Nucleus accumbens (tissue), 56 donors: ENCODE measurements around the gene CEP19.
"Not testable (repeated sequence)": the region's sequence is repeated elsewhere in the genome, so short reads cannot be mapped to it uniquely, and the experiment has no call there.

Source experiments
- DNase-seq, 56 donors: peaks; one replicate each; lab custom pipeline; 2025; lab: John Stamatoyannopoulos, UW

Gene CEP19, protein sequence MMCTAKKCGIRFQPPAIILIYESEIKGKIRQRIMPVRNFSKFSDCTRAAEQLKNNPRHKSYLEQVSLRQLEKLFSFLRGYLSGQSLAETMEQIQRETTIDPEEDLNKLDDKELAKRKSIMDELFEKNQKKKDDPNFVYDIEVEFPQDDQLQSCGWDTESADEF

DNA sequence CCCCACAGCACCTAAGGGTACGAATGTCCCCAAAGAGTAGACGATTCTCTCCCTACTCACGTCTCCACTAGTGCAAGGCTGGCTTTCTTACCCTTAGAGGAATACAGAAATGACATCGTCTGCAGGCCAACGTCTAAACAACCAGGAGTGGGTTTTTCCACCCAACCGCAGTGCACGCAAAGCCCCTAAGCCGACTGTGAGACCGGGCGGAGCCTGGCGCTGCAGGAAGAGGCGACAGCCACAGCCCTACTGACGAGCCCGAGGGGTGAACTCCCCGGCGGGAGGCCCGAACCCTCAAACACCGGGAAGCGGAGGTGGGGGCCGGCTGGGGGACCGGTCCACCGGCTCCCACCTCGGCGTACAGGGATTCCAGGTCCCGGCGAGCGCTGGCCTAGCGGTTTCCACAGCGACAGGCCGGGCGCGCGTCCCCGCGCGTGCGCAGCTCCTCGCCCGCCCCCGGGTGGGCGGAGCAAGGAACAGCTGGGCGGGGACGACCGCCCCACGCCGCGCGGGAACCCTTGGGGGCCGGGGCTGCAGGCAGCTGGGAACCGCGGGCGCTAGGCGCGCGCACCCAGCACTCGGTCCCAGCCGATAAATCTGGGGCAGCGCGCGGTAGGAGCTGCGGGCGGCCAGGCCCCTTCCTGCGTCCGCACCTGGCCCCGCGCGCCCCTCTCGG lies at the start of gene CEP19, which contains the start of gene PIGX:
Gene CEP19, minus strand, starts transcription at position 413 of the 676 bp plus-strand sequence. CDS start 3,593 bp downstream, outside the sequence.
Gene PIGX, plus strand, starts transcription at position 540 of the 676 bp plus-strand sequence.
- peak in 55 of 56 donors; percentile 19 to 92 (median 82) for DNase-seq

DNA sequence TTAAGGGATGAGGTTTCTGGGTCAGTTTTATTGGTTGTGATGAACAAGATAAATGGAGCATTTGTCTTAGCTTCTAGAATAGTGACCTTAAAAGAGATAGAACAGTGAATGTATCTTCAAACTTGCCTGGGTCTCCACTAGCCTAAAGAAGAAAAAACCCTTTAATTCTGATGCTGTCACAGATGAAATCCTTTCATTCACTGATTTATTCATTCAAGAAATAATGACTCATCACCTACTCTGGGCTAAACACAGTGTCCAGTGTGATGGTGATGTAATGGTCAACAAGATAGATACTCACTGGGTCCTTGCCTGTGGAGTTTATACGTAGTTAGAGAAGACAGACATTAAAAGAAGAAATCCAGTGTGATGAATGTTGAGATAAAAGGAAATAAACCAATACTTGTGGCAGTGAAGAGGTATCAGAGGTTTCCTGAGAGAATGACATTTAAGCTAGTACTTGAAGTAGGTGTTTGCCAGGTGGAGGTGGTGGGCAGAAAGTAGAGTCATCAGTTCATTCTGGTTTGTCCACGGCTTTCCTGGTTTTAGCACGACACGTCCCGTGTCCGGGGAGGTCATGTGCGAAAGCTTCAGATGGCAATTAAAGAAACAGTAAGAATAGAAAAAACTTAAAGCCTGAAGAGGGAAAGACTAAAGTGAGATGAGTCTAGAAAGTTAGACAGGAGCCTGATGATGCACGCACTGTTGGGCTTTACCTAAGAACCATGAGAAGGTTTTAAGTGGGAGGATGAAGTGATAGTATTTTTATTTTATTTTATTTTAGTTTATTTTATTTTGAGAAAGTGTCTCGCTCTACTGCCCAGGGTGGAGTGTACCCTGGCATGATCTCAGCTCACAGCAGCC lies 46.1 kb upstream of the CEP19 start:
- DNase-seq: peak in 1 of 56 donors; percentile 20

DNA sequence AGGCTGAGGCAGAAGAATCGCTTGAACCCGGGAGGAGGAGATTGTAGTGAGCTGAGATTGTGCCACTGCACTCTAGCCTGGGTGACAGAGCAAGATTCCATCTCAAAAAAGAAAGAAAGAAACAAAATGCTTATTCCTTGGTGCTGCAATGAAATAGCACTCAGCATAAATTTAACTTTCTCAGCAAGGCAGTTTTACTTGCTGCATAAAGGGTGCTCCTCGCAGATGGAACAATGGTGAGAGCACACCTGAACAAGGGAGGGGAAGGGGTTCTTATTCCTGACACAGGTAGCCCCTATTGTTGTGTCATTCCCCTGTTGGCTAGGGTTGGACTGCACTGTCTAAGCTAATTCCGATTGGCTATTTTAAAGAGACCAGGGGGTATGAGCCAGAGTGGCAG lies 44.7 kb upstream of the CEP19 start:
- DNase-seq: no peak

DNA sequence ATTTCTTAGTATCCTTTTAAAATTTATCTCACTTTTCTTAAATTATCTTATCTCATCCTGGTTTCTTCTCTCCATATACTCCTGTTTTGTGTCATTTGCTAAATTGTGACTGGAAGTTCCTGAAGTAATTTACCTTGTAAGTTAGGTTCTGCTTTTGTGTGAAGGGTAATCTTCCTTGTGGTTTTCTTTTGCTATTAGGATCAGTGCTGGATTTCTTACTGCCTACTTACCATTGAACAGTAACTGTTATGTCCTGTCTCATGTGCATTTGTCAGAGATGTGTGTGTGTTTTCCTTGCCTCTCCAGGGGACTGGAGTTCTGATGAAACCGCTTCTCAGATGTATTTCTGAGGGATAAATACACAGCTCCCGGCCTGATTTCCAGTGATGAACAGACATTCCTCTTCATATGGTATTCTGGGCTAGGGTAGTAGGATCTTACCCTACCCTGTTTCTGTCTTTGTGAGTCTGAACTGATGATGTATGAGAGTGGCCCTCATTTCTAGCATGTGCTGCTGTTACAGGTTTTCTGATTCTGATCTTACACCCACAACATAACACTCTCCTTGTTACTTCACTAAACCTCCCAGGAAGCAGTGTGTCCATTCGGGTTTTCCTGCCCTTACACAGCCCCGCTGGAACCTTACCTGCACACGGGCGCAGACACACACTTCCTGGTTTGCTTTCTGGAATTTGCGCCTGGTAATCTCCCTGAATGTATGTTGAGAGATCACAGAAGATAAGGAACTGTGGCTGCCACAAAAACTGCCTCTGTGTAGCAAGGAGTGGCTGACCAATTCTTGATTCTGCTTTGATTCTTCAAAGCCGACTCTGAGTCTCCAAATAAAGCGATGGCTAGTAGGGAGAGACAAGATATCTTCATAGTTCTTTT lies 42.3 kb upstream of the CEP19 start:
- DNase-seq: no peak

DNA sequence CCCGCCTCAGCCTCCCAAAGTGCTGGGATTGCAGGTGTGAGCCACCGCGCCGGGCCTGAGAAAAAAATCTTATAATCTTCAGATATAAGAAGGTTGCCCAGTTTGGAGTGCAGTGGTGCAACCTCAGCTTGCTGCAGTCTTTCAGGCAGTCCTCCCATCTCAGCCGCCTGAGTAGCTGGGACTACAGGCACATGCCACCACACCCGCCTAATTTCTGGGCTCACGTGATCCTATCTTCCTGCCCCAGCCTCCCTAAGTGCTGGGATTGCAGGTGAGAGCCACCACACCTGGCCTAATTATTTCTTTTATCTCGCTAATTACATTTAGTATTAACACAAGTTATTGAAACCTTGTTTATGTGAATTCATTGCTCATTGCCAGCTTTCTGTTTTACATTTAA lies 41.2 kb upstream of the CEP19 start:
- no peak for DNase-seq

DNA sequence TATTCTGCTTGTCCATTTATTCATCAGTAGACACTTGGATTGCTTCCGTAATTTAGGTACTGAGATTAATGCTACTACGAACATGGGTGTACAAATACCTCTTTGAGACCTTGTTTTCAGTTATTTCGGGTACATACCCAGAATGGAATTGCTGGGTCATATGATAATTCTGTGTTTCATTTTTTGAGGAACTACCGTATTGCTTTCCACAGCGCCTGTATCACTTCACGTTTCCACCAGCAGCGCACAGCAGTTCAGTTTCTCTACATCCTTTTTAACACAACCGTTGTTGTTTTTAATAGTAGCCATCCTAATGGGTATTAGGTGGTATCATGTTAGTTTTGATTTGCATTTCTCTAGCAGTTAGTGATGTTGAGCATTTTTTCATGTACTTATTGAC lies 37.1 kb upstream of the CEP19 start:
- no peak for DNase-seq

DNA sequence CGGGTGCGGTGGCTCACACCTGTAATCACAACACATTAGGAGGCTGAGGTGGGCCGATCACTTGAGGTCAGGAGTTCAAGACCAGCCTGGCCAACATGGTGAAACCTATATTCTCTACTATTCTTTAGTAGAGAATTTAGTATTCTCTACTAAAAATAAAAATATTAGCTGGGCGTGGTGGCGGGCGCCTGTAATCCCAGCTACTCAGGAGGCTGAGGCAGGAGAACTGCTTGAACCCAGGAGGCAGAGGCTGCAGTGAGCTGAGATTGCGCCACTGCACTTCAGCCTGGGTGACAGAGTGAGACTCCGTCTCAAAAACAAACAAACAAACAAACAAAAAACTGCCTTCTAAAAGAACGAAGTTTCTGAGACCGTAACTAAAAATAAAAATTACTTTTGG lies 31.5 kb upstream of the CEP19 start:
- DNase-seq: not testable (repeated sequence)

DNA sequence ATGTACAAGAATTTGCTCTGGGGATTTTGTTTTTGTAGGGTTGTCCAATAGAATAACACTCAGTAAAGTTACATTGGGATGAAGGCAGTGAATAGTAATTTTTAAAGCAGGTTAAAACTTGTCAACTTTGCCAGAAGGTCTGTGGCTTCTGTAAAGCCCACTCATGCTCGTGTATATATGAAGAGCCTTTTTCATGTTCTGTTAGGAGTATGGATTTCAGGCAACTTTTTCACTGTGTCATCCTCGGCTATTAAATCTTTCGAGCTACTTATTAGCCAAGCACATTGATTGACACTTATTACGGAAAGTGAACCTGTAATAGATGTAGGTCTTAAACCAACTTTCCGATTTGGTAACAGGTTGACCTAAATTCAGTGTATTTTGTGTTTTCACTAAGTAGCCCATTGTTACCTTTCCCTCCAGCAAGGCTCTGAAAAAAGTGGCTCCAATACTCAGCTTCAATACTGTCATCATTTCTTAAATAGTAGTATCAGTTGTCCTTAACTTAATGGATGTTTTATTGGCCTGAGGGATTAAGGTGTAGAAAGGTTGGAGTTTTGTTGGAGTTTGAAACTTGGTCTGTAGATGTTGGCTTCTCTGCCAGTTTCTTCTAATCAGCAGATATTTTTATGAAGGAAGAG lies 29.3 kb upstream of the CEP19 start:
- no peak for DNase-seq

DNA sequence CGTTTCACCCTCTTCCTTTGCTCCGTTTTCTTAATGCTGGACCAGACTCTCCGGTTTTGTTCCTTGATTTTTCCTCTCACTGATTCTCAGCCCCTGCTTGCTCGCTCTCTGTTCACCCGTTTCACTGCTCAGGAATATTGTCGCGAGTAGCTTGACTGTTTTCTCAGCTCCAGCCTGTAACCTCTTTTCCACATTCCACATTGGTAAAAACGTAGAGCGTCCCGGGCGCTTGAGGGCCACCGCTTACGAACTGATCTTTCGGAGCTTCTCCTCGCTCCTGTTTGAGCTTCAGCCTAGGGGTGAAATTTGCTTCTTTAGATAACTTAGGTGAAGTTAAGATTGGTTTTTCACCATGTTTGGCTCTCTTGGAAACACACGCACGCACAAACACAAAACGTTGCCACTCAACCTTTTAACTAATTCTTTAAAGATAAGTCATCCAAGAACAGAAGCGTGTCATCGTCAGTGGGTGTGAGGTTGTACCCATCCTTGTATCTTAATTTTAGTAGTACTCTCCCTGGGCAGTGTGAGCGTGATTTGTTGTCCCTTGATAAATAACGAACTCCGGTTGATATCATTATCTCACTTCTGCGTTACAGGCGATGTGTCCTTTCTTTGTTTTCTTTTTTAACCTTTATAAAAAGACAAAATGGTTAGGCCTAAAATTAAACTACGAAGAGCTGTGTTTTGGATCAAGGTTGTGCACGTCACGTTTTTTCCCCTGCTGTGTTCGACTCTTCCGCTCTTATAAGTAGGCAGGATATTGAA lies 28.6 kb upstream of the CEP19 start:
- DNase-seq: peak in 22 of 56 donors; percentile 20 to 67 (median 48)

DNA sequence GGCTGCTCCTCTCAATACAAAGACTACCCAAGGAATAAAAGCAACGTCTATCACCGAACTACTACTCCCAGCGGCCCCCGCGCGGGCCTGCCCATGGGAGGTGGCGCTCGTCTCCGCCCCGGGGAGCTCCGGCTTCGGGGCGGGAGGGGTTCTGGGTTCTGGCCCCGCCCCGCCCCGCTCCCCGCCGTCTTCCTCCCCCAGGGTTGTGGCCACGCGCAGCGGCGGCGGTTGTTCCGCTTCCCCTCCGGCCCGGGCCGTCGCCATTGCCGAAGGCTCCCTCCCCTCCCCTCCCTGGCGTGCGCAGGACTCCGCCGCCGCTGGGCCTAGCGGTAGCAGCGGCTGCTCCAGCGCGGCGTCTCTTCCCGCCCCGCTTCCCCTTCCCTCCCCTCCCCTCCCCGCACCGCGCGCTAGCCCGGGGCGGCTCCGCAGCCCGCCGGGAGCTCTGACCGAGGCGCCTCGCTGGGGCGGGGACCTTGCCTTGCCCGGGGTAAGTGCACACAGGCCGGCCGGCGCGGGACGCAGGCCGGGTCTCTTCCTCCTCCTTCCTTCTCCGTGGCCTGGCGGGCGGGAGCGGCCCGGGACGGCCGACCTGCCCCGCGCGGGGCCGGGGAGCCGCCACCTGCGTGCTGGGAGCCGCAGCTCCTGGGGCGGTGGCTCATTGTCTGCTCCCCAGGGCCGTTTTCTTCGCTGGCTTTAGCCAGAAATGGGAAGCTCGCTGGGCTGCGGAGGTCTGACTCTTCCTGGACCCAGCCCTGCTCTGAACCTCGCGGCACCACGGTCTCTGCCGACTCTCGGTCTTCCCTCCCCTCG lies 27.8 kb upstream of the CEP19 start, which contains the start of gene PAK2:
Gene PAK2, plus strand, starts transcription at position 187 of the 810 bp plus-strand sequence. CDS start 42,790 bp downstream, outside the sequence.
- peak; percentile 41 to 97 (median 90) for DNase-seq

DNA sequence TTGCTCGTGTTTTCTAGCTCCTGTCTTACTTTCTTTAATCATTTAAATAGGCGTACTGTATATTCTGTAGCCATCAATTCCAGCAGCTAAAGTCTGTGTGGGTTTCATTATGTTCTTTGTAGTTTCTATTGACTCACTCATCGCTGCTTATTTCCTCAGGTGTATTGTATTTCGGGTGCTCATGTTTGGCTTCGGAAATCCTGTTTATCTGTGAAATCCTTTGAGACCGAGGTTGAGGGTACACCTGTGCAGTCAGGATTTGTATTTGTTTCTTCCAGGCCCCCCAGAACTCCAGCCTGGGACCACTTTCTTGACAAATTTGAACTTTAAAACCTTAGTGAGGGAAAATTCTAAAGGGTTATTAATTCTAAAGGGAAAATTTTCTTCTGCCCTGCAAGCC lies 25.6 kb upstream of the CEP19 start:
- no peak for DNase-seq

DNA sequence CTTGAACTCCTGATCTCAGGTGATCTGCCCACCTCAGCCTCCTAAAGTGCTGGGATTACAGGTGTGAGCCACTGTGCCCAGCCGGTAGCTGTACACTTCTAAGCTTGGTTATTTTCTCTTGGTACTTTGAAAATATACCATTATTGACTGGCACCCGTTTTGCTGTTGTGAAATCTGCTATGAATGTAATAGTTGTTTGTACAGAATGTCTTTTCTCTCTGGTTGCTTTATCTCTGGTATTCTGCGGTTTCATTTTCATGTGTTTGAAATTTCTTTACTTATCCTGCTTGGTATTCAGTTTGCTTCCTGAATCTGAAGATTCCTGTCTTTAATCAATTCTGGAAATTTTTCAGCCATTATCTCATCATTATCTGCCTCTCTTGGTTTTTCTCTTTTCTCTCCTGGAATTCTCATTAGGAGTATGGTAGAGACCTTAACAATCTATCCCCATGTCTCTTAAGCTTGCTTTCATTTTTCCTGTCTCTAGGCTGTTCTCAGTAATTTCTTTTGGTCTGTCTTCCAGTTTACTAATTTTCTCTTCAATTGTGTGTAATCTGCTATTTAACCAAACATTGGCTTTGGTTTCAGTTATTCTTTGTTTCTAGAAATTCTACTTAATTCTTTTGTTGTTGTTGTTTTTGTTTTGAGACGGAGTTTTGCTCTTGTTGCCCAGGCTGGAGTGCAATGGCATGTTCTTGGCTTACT lies 24.8 kb upstream of the CEP19 start:
- DNase-seq: no peak

DNA sequence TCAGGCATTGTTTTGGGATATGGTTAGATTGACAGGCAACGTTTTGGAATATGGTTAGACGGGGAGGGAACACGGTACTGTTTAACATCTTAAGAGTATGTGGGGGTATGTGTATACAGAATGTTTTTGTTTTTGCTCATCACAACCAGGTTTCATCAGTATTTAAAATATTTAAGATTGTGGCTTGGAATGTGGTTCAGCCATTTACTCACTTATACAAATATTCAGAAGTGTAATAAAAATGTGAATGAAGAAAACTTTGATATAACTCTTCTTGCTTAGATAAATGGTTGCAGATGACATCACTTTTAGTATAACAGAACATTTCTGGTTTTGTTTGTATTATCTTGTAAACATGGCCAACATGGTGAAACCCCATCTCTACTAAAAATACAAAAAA lies 23.7 kb upstream of the CEP19 start:
- DNase-seq: no peak

DNA sequence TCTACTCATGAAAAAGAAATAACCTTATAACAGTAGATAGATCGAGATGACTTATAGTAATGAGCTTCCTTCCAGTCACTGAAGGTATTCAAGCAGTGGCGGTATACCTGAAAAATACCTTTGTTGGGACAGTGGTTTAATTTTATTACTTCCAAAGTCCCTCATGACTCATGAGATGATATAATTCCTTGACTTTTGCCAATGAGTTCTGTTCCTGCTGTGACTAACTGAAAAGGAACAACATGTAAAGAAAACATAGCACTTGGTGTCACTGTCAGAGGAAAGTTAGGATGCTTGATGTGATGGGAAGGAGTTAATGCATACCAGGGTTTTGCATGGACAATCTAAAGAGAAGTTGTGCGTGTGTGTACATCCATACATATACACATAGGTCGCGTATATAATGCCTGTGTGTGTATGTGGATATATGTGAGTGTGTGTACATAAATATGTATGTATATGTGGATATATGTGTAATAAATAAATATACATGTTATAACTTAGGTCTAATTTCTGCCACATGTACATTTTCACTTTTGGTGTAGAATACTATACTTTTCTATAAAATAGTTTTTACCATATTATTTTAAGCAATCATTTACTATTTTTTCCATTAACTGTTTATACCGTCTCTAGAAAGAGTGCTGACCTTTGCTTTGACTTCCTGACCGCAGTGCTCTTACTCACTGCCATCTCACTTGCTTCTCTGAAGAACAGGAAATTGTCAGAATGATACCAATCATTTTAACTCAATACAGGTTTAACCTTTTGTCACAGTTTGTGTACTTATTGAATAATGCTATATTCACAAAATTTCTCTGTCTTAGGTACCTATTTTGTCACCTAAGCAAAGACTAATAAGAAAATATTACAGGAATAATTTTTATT lies 15.0 kb upstream of the CEP19 start:
- DNase-seq: no peak

DNA sequence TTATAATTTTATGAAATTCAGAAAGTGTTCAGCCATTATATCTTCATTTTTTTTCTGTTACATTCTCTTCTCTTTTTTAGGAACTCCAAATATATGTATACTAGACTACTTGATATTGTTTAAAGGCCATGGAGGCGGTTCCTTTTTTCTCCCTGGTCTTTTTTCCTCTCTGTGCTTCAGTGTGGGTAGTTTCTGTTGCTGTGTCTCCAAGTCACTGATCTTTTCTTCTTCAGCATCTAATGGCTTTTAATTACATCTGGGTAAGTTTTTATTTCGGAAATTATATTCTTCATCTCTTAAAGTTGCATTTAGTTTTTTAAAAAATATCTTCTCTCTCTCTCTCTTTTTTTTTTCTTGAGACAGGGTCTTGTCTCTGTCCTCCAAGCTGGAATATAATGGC lies 9.0 kb upstream of the CEP19 start:
- DNase-seq: no peak

DNA sequence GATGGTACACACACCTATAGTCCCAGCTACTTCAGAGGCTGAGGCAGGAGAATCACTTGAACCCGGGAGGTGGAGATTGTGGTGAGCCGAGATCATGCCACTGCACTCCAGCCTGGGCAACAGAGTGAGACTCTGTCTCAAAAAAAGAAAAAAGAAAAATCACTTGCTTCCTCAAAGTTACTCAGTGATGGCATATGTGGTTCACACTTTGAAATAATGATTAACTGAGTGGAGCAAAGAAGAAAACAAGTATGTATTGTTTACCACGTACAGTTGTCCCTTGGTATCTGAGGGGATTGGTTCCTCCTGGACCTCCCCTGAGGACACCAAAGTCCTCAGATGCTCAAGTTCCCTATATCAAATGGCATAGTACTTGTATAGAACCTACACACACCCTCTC lies 5.1 kb upstream of the CEP19 start:
- not testable (repeated sequence) for DNase-seq
